T-helper 9 cell (primary cell): ENCODE measurements around the gene TMEM252.

Source experiments
- DNase-seq: peaks from one replicate; pipeline ENCODE4 v3.0.0-alpha.2; 2020
- total RNA-seq, 2 donors: gene quantifications; one replicate each; lab custom pipeline; 2026; lab: John Stamatoyannopoulos, UW

Gene TMEM252, protein sequence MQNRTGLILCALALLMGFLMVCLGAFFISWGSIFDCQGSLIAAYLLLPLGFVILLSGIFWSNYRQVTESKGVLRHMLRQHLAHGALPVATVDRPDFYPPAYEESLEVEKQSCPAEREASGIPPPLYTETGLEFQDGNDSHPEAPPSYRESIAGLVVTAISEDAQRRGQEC
- total RNA-seq = 0 reads per million in 2 donors

DNA sequence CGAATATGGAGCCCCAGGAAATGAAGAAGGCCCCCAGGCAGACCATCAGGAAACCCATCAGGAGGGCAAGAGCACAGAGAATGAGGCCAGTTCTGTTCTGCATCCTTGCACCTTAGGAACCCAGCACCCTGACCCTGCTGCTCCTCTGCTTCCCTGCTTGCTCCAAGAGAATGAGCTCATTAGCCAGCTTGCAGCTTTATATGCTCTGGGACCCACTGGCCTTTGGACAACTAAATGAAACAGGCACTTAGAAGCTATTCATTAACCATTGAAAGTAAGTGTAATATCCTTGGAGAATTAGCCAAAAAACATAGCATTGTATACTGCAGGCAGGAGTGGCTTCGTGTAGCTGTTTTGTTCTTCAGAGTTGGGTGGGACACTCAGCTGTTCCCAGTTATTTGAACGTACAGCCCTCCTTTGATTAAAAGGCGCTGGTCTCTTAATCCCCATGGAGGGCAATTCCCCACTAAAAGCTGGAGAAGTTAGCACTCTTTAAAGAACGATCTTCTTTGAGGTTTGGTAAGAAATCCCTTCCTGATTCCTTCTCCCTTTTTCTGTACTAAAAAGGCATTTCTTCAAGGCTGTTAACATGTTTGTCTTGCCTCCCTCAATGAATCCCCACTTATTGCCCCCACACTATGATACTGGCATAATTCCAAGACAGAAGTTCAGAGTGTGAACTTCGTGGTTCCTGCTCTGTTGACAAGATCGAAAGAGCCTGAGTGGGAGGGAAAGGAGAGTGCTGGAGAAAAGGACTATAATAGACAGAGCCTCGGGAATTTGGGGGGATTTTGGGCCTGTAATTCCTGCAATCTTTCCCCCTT, at the start of gene TMEM252:
TSS of gene TMEM252 (minus strand) at position 172 of the 824 bp plus-strand sequence. CDS start at position 103, 69 bp downstream.
- no peak for DNase-seq

DNA sequence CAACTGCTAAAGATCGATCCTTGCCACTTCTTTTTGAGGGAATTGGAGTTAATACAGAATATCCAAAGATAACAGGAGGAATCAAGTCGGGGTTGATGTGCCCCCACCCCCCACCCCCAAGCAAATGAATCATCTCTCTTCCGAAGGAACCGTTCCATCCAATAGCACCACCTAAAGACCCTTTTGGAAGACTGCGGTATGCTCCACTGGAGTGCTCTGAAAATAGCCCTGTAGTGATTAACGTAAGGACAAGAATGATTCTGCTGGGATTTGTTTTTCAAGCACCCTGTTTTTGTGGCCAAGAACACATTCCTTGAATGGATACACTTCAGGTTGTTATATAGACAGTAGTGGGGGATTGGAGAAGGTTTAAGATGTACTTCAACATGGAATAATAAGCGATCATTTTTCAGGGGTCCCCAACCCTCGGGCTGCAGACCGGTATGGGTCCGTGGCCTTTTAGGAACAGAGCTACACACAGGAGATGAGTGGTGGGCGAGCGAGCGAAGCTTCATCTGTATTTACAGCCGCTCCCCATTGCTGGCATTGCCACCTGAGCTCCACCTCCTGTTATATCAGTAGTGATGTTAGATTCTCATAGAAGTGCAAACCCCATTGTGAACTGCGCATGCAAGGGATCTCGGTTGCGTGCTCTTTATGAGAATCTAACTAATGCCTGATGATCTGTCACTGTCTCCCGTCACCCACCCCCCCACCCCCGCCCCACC, 44.5 kb upstream of the TMEM252 start:
- no peak for DNase-seq

DNA sequence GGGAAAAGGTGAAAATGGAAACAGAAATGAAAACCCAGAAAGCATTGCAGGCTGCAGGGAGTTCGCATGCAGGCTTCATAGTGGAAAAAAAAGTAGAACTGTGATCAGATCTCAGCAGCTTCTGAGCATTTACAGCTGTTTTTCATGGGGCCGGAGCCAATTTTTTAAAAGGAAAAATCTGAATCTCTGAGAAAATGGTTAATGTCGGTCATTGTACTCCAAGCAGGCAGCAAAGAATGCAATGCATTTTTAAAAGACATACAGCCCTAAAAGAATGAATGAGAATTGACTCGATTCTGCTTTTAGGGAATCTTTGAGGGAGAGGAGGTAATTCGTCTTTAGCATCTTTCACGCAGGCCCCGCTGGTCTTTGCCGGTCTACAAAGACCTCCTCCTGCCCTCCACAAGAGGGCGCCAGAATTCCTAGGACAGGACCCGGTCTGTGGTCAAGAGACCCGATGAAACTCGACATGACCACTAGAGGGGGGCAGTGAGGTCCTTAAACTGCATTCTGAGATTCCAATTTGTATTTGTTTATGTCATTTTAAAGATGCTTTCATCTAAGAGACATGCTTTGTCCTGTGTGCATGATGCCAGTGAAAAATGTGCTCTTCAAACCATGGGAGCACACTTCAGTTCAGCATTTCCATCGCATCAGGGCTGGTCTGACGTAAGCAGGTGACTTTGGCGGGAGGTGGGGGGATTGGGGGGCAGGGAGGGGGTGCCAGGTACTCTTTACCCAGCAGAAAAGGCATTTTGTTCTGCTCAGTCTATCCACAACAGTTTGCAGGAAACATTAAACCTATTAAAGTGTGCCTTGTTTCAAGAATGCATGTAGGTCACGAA, 43.7 kb upstream of the TMEM252 start:
- DNase-seq = peak; percentile 78

DNA sequence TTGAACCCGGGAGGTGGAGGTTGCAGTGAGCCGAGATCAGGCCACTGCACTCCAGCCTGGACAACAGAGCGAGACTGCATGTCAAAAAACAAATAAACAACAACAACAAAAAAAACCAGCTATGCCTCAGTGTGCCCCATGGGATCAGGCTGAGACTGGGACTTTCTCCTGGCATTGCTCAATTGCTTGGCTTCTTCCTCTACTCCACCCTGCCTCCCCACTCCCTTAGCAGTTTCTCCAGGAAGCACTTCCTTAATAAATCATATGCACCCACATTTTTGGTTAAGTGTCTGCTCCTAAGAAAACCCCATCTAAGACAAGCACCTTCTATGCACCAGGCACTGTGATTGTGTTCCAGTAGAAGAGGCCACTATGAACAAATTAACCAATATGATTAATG, 41.0 kb upstream of the TMEM252 start:
- no peak for DNase-seq

DNA sequence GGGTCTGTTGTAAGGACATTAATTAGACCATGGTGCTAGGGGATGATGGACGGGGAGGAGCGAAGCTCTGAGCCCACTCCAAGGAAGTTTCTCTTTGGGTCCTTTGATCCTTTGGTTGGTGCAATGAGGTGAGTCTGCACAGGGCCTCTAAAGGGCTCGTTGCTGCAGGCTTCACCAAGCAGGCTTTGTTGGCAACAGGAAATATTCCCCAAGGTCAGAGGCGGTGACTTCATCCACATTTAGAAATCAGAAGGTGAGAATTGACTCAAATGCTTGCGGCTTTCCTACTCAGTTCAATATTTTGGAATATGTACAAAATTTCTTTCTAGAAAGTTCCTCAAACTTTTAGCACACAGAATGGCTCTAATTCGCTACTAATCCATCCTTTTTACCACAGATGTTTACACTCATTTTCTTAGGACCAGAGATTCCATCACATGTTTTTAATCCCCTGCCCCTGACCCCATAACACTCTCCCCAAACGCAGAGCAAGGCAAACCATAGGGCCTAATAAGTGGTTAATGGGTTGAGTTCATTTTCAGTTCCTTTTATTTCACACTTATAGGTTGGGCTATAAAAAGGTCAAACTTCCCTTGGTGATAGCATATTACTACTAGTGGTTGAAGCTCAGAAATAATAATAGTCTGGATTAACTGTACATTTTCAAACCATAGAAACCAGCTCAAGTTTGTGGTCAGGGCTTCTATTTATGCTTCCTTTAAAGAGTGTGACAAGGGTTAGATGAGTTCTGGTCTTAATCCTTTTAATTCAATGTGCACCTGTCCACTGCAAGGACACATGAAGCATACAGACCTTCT, 37.3 kb upstream of the TMEM252 start:
- no peak for DNase-seq

DNA sequence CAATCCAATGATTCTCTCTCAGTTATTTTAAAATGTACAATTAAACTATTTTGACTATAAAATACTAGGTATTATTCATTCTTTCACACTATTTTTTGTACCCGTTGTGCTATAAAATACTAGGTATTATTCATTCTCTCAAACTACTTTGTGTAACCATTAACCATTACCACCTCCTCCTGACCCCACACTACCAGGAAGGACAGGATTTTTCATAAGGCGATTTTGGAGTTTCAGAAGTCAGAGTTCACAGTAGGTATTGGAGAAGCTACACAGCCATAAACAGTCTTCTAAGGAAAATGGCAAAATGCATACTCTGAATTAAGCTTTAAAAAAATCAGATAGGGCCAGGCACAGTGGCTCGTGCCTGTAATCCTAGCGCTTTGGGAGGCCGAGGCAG, 35.1 kb upstream of the TMEM252 start:
- no peak for DNase-seq

DNA sequence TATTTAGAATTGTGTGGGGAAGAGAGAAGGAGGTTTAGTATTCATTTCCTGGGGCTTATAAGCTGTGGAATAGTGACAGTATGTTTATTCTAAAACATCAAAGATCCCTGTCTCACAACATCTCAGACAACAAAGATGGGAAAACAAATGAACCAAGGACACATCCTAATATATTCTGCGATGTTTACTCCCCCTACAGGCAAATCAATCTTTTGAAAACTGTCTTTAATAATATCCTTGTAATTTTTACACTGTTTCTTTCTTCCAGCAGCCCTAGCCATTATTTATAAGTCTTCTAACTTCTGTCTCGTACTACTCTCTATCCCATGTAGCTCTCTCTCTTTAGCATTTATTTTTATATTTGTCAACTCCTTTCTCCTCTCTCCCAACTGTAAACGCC, 33.5 kb upstream of the TMEM252 start:
- DNase-seq = no peak

DNA sequence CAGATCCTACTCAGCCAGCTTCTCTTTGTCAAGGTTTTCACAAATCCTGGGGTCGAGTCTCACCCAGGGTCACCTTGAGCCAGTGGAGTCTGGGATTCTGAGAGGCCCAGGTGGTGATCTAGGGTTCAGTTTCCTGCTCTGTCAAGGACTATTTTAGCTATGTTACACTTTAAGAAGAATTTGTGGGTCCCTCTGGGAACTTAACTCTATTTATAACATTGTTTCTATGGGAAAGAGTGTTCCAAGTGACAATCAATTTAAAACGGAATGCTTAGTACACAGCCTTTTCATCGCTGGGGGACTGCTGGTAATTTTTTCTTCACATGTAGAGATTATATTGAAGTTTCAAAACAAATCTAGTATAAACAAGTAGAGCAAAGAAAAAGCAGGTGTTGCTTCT, 26.9 kb upstream of the TMEM252 start:
- no peak for DNase-seq

DNA sequence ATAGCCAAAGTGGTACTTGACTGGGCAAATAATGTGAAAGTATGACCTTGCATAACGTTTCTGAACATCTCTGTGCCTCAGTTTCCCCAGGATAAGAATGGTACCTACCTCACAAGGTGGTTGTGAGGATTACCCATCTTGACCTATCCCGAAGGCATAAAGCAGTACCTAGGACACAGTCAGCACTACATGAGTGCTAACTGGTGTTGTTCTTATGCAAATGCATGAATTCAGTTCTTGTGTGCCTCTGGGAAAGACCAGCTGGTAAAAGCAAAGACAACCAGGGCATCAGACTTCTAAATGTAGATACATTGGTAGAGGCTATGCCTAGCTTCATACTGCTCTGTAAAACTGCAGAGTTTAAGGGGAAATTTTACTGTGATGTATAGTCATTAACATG, 21.8 kb upstream of the TMEM252 start:
- DNase-seq = no peak

DNA sequence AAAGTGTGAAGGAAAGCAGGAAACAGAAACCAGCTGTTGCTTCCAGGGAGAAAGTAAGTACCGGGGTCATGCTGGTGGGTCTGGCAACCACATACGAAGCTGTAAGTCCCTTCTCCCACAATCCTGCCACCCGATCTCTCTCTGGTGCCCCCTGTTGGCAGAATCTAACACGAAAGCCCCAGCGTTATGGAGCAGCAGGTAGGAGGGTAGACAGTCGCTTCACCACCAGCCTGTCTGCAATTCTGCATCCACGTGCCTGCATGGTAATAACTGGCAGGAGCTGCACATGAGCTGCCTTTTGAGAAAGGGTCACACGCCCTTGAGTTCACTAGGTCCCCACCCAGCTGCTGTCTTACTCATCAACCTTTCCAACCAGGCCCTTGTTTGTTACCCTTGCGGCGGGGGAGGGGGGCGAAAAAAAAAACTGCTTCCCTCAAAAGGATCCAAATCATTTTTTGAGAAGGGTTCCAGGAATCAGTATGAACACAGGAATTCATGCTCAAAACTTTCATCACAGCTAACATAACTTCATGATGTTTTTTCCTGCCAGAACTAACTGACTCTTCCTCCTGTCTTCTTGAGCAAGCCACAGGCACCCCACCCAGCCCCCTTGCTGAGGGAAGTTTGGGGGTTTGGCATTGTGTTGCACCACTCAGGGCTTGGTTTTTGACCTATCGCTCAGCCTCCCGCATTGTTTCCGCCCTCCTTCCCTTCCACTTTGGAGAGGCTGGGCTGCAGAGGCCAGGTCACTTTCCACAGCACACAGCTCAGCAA, 19.6 kb upstream of the TMEM252 start:
- peak; percentile 24 for DNase-seq

DNA sequence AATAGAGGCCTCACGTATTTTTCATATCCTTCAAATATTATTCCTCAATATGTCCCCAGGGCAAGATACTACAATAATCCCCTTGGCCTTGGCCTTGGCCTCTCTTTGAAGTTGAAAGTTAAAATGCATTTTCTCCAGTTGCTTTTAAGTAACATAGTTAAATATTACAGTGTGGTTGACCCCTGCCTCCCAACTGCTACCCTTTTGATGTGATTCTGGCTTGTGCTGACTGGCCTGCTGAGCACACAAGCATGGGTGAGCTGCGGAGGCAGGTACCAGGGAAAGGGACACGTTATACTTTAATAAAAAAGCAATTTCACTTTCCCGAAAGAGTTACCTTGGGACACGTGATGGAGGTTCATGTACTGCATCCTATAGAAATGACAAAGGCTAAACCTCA, 17.9 kb upstream of the TMEM252 start:
- no peak for DNase-seq

DNA sequence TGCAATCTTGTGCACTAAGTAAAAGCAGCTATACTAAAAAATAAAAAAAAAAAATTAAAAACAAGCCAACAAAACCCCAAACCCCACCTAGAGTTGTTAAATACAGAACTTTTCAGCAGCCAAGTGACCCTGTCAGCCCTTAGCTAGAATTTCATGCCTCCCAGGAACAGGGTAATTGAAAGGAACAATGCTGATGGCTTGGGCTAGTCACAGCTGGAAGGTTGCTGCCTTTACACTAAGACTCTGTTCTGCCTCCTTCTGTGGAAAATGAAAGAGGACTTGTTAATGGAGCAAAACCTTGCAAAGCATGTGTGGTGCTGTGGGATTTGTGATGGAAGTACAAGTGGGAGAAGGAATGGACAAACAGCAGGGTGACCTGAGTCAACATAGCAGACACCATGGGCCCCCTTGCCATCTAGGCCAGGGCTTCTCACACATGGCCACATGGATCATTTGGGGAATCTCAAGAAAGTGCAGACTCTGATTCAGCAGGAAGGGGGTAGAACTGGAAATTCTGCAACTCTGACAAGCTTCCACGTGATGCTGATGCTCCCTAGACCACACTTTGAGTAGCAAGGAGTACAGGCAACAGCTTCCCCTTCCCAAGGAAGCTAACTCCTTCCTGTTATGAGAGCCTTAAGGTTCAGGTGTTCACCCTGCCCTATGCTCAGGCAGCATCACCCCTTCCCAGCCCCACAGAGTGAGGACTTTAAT, 14.9 kb upstream of the TMEM252 start:
- no peak for DNase-seq

DNA sequence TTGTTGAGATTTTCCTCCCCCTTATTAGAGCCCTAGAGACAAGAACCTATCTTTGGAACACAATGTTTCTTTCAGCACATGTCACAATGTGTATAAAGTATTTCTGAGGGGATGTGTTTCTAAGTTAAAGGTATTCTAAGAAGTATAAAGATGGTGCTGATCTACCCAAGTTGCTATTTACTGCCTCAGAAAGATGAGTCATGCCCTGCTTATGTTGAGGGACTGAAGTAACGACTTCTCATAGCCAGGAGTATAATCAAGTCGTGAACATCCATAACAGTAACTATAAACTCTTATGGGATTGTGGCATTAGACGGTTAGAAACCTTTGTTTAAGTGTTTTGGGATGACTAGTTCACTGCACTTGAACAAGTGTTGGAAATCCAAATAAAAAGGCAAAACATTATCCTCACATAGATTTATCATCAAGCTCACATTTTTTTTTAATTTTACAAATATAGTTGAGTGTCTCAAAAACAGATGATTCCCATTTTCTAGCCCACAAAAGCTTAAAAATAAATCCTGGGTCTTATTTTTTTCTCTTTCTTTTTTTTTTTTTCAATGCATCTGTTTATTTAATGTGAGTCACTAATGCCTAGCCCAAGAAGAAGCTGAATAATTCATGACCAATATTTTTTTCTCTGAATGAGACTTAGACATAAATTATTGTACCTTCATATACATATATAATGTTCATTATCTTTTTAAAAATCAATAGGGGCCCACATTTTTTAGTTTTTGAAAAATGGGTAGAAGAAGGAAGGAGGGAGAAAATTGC, 12.2 kb upstream of the TMEM252 start:
- DNase-seq = no peak

DNA sequence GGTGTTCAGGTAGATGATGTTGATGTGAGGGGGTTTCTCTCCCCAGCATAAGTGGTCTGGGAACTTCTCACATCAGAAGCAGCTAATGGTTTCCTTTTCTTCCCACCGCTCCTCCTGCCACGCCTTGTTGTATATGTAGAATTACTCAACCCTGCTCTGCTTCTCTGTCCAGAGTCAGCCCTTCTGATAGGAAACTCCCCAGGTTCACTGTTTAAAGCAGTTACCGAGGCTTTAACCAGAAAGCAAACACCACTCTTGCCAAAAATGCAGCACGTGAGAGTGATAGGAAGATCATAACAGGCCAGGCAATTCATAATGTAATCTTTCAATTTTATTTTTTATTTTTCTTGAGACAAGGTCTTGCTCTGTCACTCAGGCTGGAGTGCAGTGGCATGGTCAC, 10.5 kb upstream of the TMEM252 start:
- no peak for DNase-seq

DNA sequence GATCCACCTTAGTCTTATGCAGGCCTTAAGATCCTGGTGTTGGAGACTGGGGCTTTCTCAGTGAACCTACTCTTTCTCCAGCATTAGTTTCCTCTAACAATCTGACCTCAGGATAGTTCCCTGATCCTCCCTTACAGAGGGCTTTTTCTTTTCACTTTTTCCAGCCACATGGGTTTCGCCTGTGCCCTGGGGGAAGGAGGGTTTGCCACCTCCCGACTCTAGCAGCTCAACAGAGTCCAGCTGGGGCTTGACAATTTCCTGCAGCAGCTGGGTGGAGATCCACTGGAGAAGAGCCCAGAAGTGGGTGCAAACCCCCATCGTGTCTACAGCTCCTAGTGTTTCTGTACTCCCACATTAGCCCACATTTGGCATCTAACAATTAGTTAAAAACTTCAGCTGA, 7.6 kb upstream of the TMEM252 start:
- DNase-seq = no peak

DNA sequence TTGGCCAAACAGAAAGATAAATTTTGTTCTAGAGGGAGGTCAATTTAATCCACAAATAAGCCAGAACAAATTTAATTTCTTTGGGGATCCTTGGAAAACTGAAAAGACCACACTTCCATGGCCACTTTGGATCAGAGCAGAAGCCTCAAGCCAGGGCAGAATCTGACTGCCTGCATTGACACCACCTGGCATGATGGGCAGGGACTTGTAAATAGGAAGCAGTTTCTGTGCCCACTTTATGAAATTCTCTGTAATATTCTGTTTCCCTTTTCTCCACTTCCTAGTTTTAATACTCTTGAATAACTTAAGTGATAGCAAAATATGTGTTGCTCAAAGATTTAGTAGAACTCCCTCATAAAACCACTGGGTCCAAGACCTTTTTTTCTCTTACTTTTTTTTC, 6.7 kb upstream of the TMEM252 start:
- no peak for DNase-seq

DNA sequence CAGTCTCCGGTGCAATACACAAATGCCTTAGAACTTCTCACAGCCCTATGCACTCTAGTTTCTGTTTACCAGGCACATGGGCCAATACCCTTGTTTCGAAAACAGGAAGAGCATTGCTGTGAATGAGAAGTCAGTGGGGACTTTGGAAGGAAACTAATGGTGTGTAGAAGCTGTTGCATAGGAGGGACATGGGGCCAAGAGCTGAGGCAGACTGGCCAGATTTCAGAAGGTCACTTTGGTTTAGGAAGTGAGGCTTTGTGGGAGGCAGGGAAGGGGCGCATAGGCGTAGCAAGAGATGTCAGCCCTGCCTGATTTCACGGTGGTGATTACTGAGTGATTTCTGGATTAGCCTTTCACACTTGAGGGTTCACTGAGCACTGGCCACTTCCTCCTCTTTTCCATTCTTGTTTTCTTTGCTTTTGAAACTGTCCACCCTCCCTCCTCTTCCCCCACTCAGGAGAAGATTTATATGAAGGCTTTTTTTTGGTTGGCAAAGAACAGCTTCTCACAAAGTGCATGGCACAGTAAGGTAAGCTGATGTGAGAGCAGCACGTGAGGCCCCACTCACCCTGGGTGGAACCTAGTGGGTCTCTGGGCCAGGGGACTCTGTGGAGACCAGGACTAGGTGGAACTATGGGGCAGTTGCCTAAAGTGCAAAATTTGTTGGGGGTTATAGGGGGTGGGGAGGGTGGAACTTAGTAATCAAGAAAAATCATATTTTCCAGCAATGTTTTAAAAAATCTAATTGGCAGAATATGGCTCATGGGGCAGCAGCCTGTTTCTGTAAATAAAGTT, 6.1 kb upstream of the TMEM252 start:
- no peak for DNase-seq

DNA sequence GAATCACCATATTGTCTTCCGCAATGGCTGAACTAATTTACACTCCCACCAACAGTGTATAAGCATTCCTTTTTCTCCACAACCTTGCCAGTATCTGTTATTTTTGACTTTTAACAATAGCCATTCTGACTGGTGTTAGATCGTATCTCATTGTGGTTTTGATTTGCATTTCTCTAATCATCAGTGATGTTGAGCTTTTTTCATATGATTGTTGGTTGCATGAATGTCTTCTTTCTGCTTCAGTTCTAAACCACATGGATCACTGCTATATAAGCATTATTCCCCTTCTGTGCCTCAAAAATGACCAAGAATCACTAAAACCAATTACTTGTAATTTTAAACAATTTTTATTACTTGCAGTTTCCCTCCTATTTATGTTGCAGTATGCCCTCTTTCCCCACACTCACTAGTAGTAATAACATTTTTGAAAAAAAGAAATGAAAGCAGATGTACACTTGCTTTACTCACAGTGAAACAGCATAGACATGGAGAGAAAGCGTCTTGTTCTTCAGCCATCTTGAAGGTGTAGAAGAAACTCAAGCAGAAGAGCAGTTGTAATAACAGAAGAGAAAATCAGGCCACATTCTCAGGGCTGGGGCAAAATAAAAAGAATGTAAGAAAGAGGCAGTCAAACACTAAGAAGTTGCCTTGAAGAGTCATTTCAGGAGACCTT, 4.5 kb upstream of the TMEM252 start:
- no peak for DNase-seq
